Measurements from ENCODE around the gene H1-8. TPM values are rescaled to one million over a fixed set of nuclear protein-coding genes. Genes with fewer than 3 reads are reported as not detected.

The H1-8 gene
- total RNA-seq, 1 experiment from 2014 or later = not detected

GRCh38 chr3:129591932-129592331 lies 49.0 kb downstream of the H1-8 start:
- peaks cover 7% of the 10 kb centered on the region for H3F3A ChIP-seq (ENCODE audit: insufficient read depth, low read depth)
- no peak overlapping the region for H2AFZ ChIP-seq
- no TSS peak for BruUV-seq (replicated peaks)
- intact Hi-C loops (cut with micrococcal nuclease; ENCODE audit: unreplicated experiment) = no loop called here
- no peaks in the 10 kb centered on the region for H3K27me3 ChIP-seq (ENCODE audit: insufficient read depth, low read depth)
- no peaks in the 10 kb centered on the region for H3K36me3 ChIP-seq (ENCODE audit: low read depth)
- no peak overlapping the region for H3K4me3 ChIP-seq
- ChIA-PET POLR2A (ENCODE audit: unreplicated experiment) (no interaction called here), CTCF (no interaction called here)
- H3K27ac ChIP-seq = no peak overlapping the region
- H3K4me1 ChIP-seq (replicated peaks; ENCODE audit: insufficient read depth) = peaks cover 12% of the 10 kb centered on the region
- no peak for DNase-seq
- no peak overlapping the region for H3K4me2 ChIP-seq
- H3K9me2 ChIP-seq (ENCODE audit: insufficient read depth) = no peaks in the 10 kb centered on the region
- H4K20me1 ChIP-seq (ENCODE audit: insufficient read depth) = no peaks in the 10 kb centered on the region
- TF ChIP-seq EZH2 (IDR thresholded peaks at IDR 0.05; ENCODE audit: low read depth) (no peak), CTCF (conservative IDR thresholded peaks at IDR 0.05) (no peak)
- no peaks in the 10 kb centered on the region for H3K79me2 ChIP-seq (ENCODE audit: low read depth)
- H3K9me3 ChIP-seq (ENCODE audit: insufficient read depth, low read depth) = no peaks in the 10 kb centered on the region

GRCh38 chr3:129592381-129593131 lies 49.6 kb downstream of the H1-8 start:
- peaks cover 6% of the 10 kb centered on the region; the same call in 1 of the 2 replicates for H3K4me1 ChIP-seq (replicated peaks; ENCODE audit: insufficient read depth)
- no peak for DNase-seq
- no peaks in the 10 kb centered on the region for H4K20me1 ChIP-seq (ENCODE audit: insufficient read depth)
- BruUV-seq (replicated peaks) = no TSS peak
- no peak overlapping the region for H3K27ac ChIP-seq
- no peaks in the 10 kb centered on the region for H3K79me2 ChIP-seq (ENCODE audit: low read depth)
- intact Hi-C loops (cut with micrococcal nuclease; ENCODE audit: unreplicated experiment) = no loop called here
- no peaks in the 10 kb centered on the region for H3K36me3 ChIP-seq (ENCODE audit: low read depth)
- no peak overlapping the region for H3K4me3 ChIP-seq
- no peaks in the 10 kb centered on the region for H3K9me3 ChIP-seq (ENCODE audit: insufficient read depth, low read depth)
- CTCF ChIA-PET = interaction anchor here (0.6 kb wide), 1 partner anchor 353 kb away, joined by 4 read pairs; no protein-coding TSS in a partner anchor
- H3K27me3 ChIP-seq (ENCODE audit: insufficient read depth, low read depth) = no peaks in the 10 kb centered on the region
- H3F3A ChIP-seq (ENCODE audit: insufficient read depth, low read depth) = peaks cover 7% of the 10 kb centered on the region
- POLR2A ChIA-PET (ENCODE audit: unreplicated experiment) = no interaction called here
- no peak overlapping the region for H2AFZ ChIP-seq
- TF ChIP-seq EZH2 (IDR thresholded peaks at IDR 0.05; ENCODE audit: low read depth) = no peak
- no peak for TF ChIP-seq CTCF (conservative IDR thresholded peaks at IDR 0.05)
- no peaks in the 10 kb centered on the region for H3K9me2 ChIP-seq (ENCODE audit: insufficient read depth)
- H3K4me2 ChIP-seq = no peak overlapping the region

GRCh38 chr3:129593230-129593594 lies 50.2 kb downstream of the H1-8 start:
- Histone ChIP-seq H3K4me3 (no peak overlapping the region), H3F3A (ENCODE audit: insufficient read depth, low read depth) (peaks cover 1% of the 10 kb centered on the region), H2AFZ (no peak overlapping the region), H3K27ac (no peak overlapping the region), H3K36me3 (ENCODE audit: low read depth) (no peaks in the 10 kb centered on the region), H3K9me2 (ENCODE audit: insufficient read depth) (no peaks in the 10 kb centered on the region), H3K4me1 (replicated peaks; ENCODE audit: insufficient read depth) (no peaks in the 10 kb centered on the region), H3K27me3 (ENCODE audit: insufficient read depth, low read depth) (no peaks in the 10 kb centered on the region), H3K9me3 (ENCODE audit: insufficient read depth, low read depth) (no peaks in the 10 kb centered on the region), H4K20me1 (ENCODE audit: insufficient read depth) (no peaks in the 10 kb centered on the region), H3K79me2 (ENCODE audit: low read depth) (no peaks in the 10 kb centered on the region), H3K4me2 (no peak overlapping the region)
- intact Hi-C loops (cut with micrococcal nuclease; ENCODE audit: unreplicated experiment) = no loop called here
- POLR2A ChIA-PET (ENCODE audit: unreplicated experiment) = no interaction called here
- TF ChIP-seq EZH2 (IDR thresholded peaks at IDR 0.05; ENCODE audit: low read depth) = no peak
- TF ChIP-seq CTCF (conservative IDR thresholded peaks at IDR 0.05) = no peak
- BruUV-seq (replicated peaks) = no TSS peak
- DNase-seq = no peak
- CTCF ChIA-PET = no interaction called here
